GM21367 (cell line): ENCODE measurements around the gene CDK19.
"Not testable (repeated sequence)": the region's sequence is repeated elsewhere in the genome, so short reads cannot be mapped to it uniquely, and the experiment has no call there.

Experiments used
- ATAC-seq: cut with Tn5 transposase; IDR thresholded peaks from one replicate; pipeline ENCODE4 v1.9.1; 2021; ENCODE audit not compliant: unreplicated experiment

Gene CDK19

GRCh38 chr6:110592765-110593164, 222.5 kb downstream of the CDK19 start:
- no peak for ATAC-seq

GRCh38 chr6:110590821-110591351, 224.4 kb downstream of the CDK19 start:
- no peak for ATAC-seq

GRCh38 chr6:110589865-110590513, 225.3 kb downstream of the CDK19 start:
- ATAC-seq: peak; percentile 92

- ATAC-seq: no peak
These were observed 227.9 kb downstream of the CDK19 start for GRCh38 chr6:110587328-110587727.

- ATAC-seq: no peak
These were observed 233.6 kb downstream of the CDK19 start for GRCh38 chr6:110581679-110582078.

GRCh38 chr6:110577596-110578167, 237.6 kb downstream of the CDK19 start:
- ATAC-seq: not testable (repeated sequence)

GRCh38 chr6:110575925-110576463, 239.3 kb downstream of the CDK19 start:
- no peak for ATAC-seq

GRCh38 chr6:110574817-110575216, 240.5 kb downstream of the CDK19 start:
- ATAC-seq: no peak

GRCh38 chr6:110573537-110573936, 241.7 kb downstream of the CDK19 start:
- ATAC-seq: no peak

- ATAC-seq: no peak
These were observed 242.1 kb downstream of the CDK19 start for GRCh38 chr6:110573136-110573535.

GRCh38 chr6:110567957-110568696, 247.1 kb downstream of the CDK19 start:
- peak; percentile 77 for ATAC-seq

- ATAC-seq: no peak
These were observed 248.7 kb downstream of the CDK19 start for GRCh38 chr6:110566346-110567125.

GRCh38 chr6:110564703-110565421, 250.4 kb downstream of the CDK19 start:
- no peak for ATAC-seq

- no peak for ATAC-seq
These were observed 251.6 kb downstream of the CDK19 start for GRCh38 chr6:110563711-110564110.

- ATAC-seq: no peak
These were observed 252.9 kb downstream of the CDK19 start for GRCh38 chr6:110562316-110562915.

GRCh38 chr6:110561696-110562095, 253.6 kb downstream of the CDK19 start:
- ATAC-seq: no peak

- no peak for ATAC-seq
These were observed 254.3 kb downstream of the CDK19 start for GRCh38 chr6:110561008-110561396.

- ATAC-seq: peak; percentile 62
These were observed 254.8 kb downstream of the CDK19 start for GRCh38 chr6:110560239-110561007.
